ENCODE data around the gene CEP112. TPM values are rescaled to one million over a fixed set of nuclear protein-coding genes. Genes with fewer than 3 reads are reported as not detected.

CEP112 gene
- polyA plus RNA-seq, 1 donor (not counting 4 experiments of a cell fraction or from before 2014, with no cell fraction given): 2.6 TPM

GRCh38 chr17:65750631-65751115 lies 441.3 kb downstream of the CEP112 start:
- DNase-seq (ENCODE audit: low read depth, low spot score) (peak; percentile 54), FAIRE-seq (peak; percentile 94)
- no peaks in the 10 kb centered on the region for H4K20me1 ChIP-seq (ENCODE audit: control insufficient read depth, extremely low read depth, insufficient read depth, low read length)
- H3K9me1 ChIP-seq (ENCODE audit: control insufficient read depth, extremely low read depth, insufficient read depth, low read length): no peaks in the 10 kb centered on the region
- H3K4me2 ChIP-seq (ENCODE audit: control insufficient read depth, extremely low read depth, insufficient read depth, low read depth, low read length): peak overlapping the region; percentile 43
- H3K9me3 ChIP-seq (ENCODE audit: control insufficient read depth, low read depth, low read length): no peaks in the 10 kb centered on the region
- dilution Hi-C loops (cut with MboI; ENCODE audit: extremely low pct_ligation_motif_present, low sequenced_read_pairs): no loop called here
- no peaks in the 10 kb centered on the region for H3K27me3 ChIP-seq (ENCODE audit: control insufficient read depth, extremely low read depth, insufficient read depth, low read length)
- peak overlapping the region; percentile 55 for H3K27ac ChIP-seq (ENCODE audit: control insufficient read depth, insufficient read depth, low read length)
- no peaks in the 10 kb centered on the region for H3K79me2 ChIP-seq (ENCODE audit: control insufficient read depth, insufficient read depth, low read length)
- TF ChIP-seq EZH2 (IDR thresholded peaks at IDR 0.05; ENCODE audit: low read length): no peak
- TF ChIP-seq CTCF (optimal IDR thresholded peaks at IDR 0.05 in 1 of 3, IDR thresholded peaks at IDR 0.05 in 1 of 3, conservative IDR thresholded peaks at IDR 0.05 in 1 of 3; ENCODE audit: extremely low read depth in 1 of 3, insufficient read depth in 2 of 3, low read length in 3 of 3): no peak
- no peaks in the 10 kb centered on the region for H3K36me3 ChIP-seq (ENCODE audit: control insufficient read depth in 2 of 2, extremely low read depth in 1 of 2, insufficient read depth in 2 of 2, low read length in 2 of 2)
- no peak overlapping the region for H2AFZ ChIP-seq (ENCODE audit: control insufficient read depth, low read length)
- H3K9ac ChIP-seq (ENCODE audit: control insufficient read depth, extremely low read depth, insufficient read depth, low read length): no peak overlapping the region
- H3K4me3 ChIP-seq (ENCODE audit: control insufficient read depth in 2 of 3, extremely low read depth in 1 of 3, insufficient read depth in 2 of 3, low read depth in 1 of 3, low read length in 3 of 3): no peak overlapping the region
- peaks cover 19% of the 10 kb centered on the region for H3K4me1 ChIP-seq (ENCODE audit: control insufficient read depth, extremely low read depth, insufficient read depth, low read length)

GRCh38 chr17:65750166-65750565 lies 441.8 kb downstream of the CEP112 start:
- TF ChIP-seq CTCF (optimal IDR thresholded peaks at IDR 0.05 in 1 of 3, IDR thresholded peaks at IDR 0.05 in 1 of 3, conservative IDR thresholded peaks at IDR 0.05 in 1 of 3; ENCODE audit: extremely low read depth in 1 of 3, insufficient read depth in 2 of 3, low read length in 3 of 3) (no peak), EZH2 (IDR thresholded peaks at IDR 0.05; ENCODE audit: low read length) (no peak)
- Histone ChIP-seq H3K9me3 (ENCODE audit: control insufficient read depth, low read depth, low read length) (no peaks in the 10 kb centered on the region), H3K27me3 (ENCODE audit: control insufficient read depth, extremely low read depth, insufficient read depth, low read length) (no peaks in the 10 kb centered on the region), H3K4me2 (ENCODE audit: control insufficient read depth, extremely low read depth, insufficient read depth, low read depth, low read length) (peak overlapping the region; percentile 43), H3K9ac (ENCODE audit: control insufficient read depth, extremely low read depth, insufficient read depth, low read length) (no peak overlapping the region), H3K4me3 (ENCODE audit: control insufficient read depth in 2 of 3, extremely low read depth in 1 of 3, insufficient read depth in 2 of 3, low read depth in 1 of 3, low read length in 3 of 3) (no peak overlapping the region), H2AFZ (ENCODE audit: control insufficient read depth, low read length) (no peak overlapping the region), H3K36me3 (ENCODE audit: control insufficient read depth in 2 of 2, extremely low read depth in 1 of 2, insufficient read depth in 2 of 2, low read length in 2 of 2) (no peaks in the 10 kb centered on the region), H3K4me1 (ENCODE audit: control insufficient read depth, extremely low read depth, insufficient read depth, low read length) (peaks cover 19% of the 10 kb centered on the region), H4K20me1 (ENCODE audit: control insufficient read depth, extremely low read depth, insufficient read depth, low read length) (no peaks in the 10 kb centered on the region), H3K79me2 (ENCODE audit: control insufficient read depth, insufficient read depth, low read length) (no peaks in the 10 kb centered on the region), H3K9me1 (ENCODE audit: control insufficient read depth, extremely low read depth, insufficient read depth, low read length) (no peaks in the 10 kb centered on the region), H3K27ac (ENCODE audit: control insufficient read depth, insufficient read depth, low read length) (peak overlapping the region; percentile 55)
- no peak for DNase-seq (ENCODE audit: low read depth, low spot score)
- peak; percentile 17 for FAIRE-seq
- dilution Hi-C loops (cut with MboI; ENCODE audit: extremely low pct_ligation_motif_present, low sequenced_read_pairs): no loop called here

Measured in keratinocyte (primary cell).